ENCODE measurements around the gene TMEM63A.

GRCh38 chr1:225851805-225852204 is 30.4 kb downstream of the TMEM63A start:
- TF ChIP-seq, protein P1, sequence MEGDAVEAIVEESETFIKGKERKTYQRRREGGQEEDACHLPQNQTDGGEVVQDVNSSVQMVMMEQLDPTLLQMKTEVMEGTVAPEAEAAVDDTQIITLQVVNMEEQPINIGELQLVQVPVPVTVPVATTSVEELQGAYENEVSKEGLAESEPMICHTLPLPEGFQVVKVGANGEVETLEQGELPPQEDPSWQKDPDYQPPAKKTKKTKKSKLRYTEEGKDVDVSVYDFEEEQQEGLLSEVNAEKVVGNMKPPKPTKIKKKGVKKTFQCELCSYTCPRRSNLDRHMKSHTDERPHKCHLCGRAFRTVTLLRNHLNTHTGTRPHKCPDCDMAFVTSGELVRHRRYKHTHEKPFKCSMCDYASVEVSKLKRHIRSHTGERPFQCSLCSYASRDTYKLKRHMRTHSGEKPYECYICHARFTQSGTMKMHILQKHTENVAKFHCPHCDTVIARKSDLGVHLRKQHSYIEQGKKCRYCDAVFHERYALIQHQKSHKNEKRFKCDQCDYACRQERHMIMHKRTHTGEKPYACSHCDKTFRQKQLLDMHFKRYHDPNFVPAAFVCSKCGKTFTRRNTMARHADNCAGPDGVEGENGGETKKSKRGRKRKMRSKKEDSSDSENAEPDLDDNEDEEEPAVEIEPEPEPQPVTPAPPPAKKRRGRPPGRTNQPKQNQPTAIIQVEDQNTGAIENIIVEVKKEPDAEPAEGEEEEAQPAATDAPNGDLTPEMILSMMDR (IDR thresholded peaks at IDR 0.05): no peak
- TF ChIP-seq MAX (IDR thresholded peaks at IDR 0.05; ENCODE audit: low read depth) (no peak), YY1 (IDR thresholded peaks at IDR 0.05; ENCODE audit: low read depth) (no peak), NFIC (IDR thresholded peaks at IDR 0.05; ENCODE audit: borderline replicate concordance) (no peak), SIN3A (IDR thresholded peaks at IDR 0.05; ENCODE audit: borderline replicate concordance, low read depth, low read length) (no peak), TCF12 (IDR thresholded peaks at IDR 0.05) (no peak), TAF1 (IDR thresholded peaks at IDR 0.05; ENCODE audit: borderline replicate concordance, low read depth, low read length) (no peak), POLR2AphosphoS5 (IDR thresholded peaks at IDR 0.05; ENCODE audit: low read depth, low read length) (no peak), MXI1 (IDR thresholded peaks at IDR 0.05; ENCODE audit: low read depth, low read length) (no peak), SMC3 (IDR thresholded peaks at IDR 0.05; ENCODE audit: low read depth, low read length) (no peak), USF2 (IDR thresholded peaks at IDR 0.05; ENCODE audit: borderline replicate concordance, low read depth, low read length) (no peak)

All from SK-N-SH (cell line).